GM18907 (cell line): ENCODE data around the gene CLIC4.

Experiments used
- ATAC-seq: cut with Tn5 transposase; IDR thresholded peaks from one replicate; pipeline ENCODE4 v1.9.1; 2021; ENCODE audit warnings: mild to moderate bottlenecking, moderate library complexity; ENCODE audit not compliant: unreplicated experiment

Gene CLIC4

DNA sequence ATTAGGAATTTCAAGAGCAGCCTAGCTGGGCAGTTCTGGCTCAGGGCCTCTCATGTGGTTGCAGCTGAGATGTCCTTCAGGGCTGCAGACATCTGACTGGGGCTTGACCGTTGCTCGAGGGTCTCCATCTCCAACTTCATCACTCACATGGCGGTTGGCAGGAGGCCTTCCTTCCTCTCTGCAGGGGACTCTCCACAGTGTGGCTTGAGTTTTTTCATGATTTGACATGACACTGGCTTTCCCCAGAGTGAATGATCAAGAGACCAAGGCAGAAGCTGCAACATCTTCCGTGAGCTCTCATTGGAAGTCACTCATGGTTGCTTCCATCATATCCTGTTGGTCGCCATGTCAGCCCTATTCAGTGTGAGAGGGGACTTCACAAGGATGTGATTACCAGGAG, 110.2 kb downstream of the CLIC4 start:
- no peak for ATAC-seq

DNA sequence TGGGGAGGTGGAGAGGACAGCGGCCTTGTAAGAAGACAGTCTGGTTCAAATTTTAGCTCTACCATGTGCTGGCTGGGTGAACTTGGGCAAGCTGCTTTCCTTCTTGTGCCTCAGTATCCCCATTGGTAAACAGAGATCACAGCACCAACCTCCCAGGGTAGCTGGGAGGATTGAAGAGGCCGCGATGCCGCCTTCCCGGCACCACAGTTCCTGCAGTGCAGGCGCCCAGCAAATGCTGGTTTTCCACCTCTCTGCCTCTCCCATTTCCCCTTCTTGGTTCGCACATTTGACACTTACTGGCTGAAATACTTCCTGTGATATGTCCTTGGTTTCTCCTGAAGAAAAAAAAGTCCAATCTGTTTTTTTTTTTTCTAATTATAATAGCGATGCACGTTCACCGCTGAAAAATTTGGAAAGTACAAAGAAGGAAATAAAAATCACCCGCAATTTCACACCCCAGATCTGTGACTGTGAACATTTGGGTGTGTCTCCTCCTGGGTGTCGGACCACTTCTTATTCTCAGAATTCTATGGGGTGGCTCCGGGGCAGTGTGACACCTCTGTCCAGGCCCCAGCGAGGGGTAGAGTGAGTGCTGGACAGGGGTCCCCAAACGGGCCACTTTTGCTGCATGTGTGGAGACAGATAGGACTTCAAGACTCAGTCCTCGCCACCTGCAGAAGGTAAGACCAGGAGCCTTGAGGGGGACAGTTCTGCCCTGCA, 111.7 kb downstream of the CLIC4 start:
- no peak for ATAC-seq

DNA sequence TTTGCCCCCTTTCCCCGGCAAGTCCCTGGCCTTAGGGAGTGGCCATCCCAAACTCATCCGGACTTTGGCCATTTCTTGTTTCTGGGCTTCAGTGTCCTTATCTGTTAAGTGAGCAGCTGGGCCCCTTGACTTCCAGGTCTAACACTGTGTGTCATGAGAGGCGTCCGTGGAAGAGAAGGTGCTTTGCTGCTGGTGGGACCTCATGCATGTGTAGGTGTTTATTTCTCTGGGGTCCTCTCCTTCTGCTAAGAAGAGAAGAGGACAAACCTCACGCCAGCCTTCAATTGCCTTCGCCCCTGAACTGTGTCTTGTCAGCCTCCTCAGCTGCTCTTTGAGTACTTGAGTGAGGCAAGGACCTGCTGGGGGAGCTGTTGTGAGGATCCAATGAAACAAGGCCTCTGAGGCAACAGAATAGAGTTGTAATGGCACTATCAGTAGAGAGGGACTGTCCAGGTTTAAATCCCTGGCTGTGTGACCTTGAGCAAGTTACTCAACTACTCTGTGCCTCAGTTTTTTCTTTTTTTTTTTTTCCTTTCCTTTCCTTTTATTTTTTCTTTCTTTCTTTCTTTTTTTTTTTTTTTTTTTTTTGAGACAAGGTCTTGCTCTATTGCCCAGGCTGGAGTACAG, 112.4 kb downstream of the CLIC4 start:
- no peak for ATAC-seq

DNA sequence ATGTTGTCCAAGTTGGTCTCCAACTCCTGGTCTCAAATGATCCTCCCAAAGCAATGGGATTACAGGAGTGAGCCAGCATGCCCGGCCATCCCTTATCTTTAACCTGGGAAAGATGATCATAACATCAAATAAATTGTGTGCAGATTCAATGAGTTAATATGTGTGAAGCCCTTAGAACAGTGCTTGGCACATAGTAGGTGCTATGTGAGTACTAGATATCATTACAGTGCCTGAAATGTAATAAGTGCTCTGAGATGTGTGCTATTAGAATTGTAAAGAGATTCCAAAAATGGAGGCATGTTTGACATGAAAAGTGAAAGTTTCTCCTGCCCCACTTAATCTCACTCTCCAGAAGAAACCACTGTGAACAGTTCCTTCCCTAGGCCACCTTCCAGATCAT, 113.0 kb downstream of the CLIC4 start:
- no peak for ATAC-seq

DNA sequence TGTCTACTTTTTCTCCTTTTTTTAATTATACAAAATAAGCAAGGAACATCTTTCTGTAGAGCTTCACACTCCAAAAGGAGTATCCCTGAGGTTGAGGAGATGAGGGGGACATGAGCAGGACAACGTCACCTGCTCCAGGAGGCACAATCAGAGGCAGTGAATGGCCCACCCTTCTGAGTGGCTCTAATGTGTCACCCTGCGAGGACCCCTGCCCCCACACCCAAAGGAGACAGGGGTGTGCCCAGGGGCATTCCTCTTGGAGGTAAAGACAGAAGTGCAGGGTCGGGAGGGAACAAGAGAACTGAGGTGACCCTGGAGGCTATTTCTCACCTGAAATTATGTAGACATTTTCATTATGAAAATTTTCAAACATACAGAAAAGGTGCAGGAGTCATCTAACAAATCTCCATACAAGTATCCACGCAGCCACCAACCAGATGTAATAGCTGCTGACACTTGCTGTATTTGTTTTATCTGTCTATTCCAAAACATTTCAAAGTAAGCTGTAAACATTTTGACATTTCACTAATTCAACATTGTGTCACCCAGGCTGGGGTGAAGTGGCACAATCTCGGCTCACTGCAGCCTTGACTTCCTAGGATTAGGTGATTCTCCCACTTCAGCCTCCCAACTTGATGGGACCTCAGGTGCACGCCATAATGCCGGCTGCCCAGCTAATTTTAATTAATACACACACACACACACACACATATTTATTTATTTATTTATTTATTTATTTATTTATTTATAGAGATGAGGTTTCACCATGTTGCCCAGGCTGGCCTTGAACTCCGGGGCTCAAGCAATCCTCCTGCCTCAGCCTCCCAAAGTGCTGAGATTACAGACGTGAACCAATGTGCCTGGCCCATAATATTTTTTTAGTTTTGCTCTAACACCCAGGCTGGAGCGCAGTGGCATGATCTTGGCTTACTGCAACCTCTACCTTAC, 114.1 kb downstream of the CLIC4 start:
- ATAC-seq: no peak

DNA sequence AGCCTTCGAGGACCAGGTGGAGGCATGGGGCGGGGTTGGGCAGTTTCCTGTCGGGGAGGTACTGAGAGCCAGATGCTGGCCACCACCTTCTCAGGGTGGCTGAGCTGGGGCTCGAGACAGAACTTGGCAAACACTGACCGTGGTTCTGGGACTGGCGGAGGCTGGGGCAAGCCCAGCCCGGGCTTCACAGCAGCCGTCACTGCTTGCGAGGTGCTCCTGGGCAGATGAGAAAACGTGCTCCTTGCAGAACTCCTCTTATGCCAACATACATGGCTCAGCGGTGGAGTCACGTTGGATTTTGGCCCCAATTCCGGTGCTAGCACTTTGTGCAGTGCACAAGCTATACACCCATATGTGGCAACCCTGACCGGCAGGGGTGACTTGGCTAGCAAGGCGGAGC, 115.6 kb downstream of the CLIC4 start:
- ATAC-seq: no peak

DNA sequence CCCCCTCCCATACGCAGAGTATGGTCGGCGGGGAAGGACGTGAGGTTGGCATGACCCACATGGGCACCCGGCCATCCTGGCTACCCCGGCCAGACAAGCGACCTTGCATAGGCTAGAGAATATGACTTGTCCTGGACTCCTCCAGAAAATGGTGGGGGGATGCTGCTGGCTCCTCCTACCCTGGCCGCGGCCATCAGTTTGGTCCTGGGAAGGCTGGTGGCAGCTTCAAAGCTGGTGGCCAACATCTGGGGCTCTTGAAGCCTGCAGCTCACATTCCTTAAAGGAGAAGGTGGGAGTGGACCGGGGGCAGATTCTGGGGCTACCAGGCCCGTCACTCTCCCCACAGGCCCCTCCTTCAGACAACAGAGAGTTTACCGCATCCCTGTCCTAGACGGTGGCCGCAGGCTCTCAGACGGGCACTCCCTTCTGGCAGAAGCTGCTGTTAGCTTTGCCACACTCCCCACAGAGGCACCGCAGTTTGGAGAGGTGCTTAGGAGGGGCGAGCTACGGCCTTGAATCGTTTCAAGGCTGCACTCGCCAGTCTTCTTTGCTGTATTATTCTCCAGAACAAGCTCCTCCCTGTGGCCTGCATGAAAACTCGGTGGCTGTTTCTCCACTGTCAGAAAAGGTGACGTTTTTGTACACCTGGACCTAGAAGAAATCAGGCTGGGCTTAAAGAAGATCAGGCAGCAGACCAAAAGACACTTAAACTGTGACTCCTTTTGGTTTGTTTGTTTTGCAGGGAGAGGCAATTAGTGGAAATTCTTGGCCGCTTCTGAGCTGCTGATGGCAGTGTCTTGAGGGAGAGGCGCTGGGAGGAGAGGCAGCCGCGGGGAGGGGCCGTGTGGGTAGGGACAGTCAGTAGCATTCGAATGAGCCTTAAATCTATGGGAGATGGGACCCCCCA, 116.8 kb downstream of the CLIC4 start:
- ATAC-seq: no peak

DNA sequence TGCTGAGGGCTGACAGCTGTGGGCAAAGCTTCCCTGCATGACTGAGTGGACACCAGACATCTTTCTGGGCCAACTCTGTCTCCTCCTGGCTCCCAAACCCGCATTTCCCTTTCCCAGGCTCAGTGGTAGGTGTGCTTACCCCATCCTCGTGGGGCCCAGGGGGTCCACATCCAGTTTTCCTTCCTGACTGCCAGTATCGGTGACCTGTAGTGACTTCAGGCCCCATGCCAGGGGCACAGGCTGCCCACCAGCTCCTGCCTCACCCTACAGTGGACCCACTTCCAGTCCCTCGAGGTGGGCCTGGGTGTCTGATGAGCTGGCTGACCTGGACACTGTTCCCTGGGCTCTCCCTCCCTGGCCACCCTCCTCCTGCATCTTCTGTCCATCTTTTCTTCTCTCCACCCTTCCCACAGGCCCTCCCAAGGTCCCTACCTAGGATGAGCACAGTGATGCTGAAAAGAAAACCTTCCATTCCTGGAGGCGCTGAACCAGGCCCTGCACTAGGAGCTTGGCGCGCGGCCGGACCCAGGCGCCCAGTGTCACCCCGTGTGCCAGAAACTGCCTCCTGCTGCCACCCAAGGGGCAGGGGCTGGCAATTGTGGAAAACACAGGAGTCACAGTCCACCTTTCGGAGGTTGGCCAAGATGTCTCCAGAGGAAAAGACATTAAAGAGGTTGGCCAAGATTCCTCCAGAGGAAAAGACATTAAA, 117.7 kb downstream of the CLIC4 start:
- ATAC-seq: no peak

DNA sequence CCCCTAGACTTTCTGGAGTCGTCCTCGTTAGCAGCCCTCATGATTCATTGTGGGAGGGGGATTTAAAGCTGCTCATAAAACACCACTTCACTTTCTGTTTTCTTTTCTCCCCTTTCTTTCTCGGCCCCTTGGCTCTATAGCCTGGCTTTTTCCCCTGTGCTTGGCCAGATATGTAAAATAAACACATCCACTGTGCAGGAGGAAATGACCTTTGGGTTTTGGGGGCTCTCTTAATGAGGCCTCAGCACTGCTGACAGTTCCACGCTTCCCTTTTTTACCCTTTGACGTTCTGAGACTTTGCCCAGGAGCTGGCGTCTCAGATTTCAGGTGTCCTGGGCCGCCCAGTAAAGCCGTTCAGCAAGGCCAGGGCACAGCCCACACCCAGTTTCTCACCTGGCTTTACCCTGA, 119.1 kb downstream of the CLIC4 start:
- no peak for ATAC-seq

DNA sequence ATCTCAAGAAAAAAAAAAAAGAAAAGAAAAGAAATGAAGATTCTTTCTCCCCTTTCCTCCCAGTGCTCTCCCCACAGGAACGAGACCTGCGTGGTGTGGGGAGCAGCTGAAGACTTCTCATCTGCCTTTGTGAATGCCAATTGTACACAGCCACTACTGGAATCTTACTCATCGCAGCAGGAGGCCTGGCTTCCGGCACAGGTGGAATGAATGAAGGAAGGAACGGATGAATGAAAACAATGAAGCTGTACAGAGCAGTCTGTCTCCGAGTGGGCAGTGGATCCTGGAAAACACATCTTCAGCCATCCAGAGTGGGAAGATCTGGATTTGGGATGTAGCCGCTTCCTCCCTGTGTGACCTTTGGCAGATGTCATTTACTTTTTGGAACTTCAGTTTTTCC, 119.9 kb downstream of the CLIC4 start:
- no peak for ATAC-seq

DNA sequence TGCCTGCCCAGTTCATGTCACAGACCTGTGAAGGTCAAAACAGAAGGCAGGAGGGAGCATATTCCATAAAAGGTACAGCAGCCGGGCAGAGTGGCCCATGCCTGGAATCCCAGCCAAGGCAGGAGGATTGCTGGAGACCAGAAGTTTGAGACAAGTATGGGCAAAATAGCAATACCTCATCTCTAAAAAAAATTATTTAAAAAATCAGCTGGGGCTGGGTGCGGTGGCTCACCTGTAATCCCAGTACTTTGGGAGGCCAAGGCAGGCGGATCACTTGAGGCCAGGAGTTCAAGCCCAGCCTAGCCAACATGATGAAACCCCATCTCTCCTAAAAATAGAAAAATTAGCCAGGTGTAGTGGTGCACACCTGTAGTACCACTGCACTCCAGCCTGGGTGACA, 120.3 kb downstream of the CLIC4 start:
- no peak for ATAC-seq

DNA sequence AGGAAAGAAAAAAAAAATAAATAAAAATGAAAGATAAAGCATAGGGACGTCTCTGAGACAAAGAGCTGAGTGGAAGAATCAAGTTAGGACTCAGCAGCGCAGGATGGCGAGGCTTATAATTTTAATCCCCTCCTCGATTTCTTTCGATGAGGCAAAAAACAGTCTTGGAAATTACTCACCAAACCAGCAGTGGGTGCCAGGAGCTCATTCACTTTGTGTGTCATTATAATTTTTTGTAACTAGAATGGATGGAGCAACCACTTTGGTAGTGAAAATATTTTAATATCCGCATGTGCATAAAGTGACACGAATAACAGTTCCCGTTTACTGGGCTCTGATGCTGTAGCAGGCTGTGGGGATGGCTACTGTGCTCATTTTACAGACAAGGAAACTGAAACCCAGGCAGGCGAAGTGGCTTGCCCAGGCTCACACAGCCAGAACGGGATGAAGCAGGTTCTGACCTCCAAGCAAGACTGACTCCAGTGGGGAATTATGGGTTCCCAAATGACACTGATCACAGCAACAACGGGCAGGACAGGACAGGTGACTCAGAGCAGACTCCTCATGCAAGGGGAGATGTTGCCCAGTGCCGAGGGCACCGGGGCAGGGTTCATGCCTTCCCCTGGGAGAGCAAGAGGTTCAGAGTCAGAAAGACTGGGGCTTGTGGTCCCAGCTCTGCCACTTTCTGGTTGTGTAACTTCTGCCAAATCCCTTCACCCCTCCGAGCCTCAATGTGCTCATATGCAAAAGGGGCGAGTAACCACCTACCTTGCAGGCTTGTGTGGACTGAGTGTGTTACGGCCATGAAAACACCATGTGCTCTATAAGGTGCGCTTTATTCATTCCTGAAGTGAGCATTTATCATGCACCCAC, 121.2 kb downstream of the CLIC4 start:
- ATAC-seq: no peak

DNA sequence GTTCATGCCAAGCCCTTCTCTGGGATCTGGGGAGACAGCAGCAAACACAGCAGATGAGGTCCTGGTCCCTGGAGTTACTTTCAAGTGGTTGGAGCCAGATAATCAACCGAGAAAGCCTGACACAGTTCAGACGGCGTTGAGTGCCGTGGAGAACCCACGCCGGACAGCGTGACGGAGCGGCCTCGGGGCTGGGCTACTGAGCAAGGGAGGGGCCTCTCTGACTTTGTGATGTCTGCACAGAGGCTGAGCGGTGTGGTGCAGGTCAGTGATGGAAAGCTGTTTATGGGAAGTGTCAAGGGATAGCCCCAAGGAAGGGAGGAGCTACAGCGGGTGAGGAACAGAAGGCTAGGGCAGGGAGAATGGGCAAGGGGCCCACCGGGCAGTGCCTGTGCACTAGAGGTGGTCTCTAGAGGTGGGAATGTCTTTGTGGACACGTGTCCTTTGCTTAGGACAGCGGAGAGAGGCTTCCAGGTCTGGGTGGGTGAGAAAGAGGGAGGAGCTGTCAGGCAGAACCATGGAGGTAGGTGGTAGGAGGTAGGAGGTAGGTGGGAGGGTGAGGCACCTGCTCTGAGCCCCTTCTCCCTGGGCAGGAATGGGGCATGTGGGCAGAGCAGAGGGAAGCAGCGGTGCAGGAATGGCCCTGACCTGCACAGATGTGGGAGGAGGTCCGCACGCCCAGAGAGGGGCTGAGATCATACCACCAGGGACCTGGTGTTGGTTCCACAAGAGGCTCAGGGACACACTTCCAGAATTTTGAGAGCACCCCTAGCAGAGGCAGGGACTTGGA, 122.0 kb downstream of the CLIC4 start:
- no peak for ATAC-seq

DNA sequence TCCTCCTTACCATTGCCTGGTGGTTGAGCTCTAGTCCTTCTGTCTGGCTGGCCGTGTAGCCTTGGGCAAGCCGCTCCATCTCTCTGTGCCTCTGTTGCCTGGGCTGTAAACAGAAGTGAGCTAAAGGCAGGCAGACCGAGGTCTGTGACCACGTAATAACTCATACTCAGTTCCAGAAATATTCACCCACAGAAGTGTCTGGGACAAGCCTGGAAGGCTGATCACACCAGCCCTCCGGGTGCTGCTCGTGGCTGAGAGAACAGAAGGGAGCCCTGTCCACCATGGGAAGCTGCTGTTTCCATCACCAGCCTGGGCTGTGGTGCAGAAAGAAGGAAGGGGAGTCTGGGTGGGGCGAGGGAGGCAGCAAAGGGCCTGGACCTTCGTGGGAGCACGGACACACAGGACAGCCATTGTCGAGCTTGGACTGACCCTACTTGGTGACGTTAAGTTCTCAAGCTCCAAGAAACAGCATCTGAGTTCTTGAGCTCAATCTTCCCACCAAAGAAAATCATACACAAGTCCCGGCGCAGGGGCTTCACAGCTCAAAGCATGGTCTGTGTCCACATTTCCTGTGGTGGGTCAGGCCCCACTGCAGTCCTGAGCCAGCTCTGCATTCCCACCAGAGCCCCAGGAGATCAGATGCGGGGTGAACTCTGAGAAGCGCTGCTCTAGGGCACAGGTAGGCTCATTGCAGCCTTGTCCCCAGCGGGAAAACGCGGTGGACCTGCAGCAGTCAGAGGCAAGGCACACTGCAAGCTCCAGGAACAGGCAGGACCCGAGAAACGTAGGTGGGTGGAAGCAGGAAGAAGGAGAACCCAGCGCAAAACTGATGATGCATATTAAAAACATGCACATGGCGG, 123.0 kb downstream of the CLIC4 start:
- no peak for ATAC-seq

DNA sequence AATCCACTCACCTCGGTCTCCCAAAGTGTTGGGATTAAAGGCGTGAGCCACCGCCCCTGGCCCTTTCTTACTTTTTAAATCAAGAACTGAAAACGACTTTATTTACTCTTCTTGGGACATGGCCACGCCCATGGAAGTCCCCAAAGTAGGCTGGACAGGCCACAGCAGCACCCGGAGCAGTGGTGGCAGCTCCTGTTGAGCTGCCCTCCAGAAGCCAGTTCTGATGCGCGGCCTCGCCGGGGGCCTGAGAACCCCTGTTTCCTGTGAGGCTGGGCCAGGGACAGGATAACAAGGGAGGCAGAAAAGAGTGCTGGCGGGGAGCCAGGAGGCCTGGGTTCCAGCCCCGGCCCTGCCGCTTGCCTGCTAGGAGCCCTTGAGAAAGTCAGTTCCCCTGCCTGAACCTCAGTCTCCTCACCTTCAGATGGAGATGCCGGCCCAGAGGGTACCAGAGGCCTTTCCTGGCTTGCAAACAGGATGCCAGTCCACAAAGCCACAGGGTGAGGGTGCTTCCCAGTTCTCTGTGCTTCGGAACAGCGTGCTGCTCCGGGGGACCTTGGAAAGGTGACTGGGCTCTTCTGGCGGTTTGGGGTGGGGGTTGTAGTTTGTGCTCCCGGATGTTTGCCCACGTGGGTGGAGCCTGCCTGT, 125.4 kb downstream of the CLIC4 start:
- ATAC-seq: no peak

DNA sequence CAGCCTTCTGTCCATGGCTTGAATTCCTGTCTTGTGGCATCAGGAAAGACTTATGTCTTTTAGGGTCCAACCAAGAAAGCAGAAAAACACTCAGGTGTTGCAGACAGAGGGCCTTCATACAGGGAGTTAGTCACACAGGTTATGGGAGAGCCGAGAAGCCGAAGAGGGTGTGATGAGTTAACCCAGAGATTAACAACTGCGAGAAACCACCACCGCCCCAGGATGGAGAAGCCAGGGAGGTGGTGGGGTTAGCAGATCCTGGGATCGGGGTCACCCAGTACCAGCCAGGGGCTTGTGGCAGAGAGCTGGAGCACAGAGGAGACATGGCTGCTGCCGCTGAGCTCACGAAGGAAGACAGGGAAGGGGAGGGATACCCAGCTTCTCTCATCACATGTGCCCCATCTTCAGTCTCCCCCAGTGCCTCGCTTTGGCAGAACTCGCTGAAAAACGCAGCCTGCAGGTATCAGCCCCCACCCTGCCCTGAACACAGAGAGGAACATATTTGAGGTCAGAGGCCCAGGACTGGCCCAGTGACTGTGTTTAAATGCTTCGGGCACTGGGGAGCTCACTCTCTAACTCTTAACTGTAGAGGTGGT, 126.2 kb downstream of the CLIC4 start:
- ATAC-seq: no peak
